HepG2 (cell line): Measurements from ENCODE around the gene PA2G4. TPM values are rescaled to one million over a fixed set of nuclear protein-coding genes. Genes with fewer than 3 reads are reported as not detected.

Source experiments
- BRCA1 ChIP-seq: sonication (generic); formaldehyde crosslinking; IDR thresholded peaks from 2 replicates; pipeline ENCODE4 v1.4.0; 2020; ENCODE audit warnings: missing genetic modification reagents
- ELF3 ChIP-seq: IDR thresholded peaks from 2 replicates; pipeline ENCODE4 v1.6.1; 2016; ENCODE audit warnings: missing genetic modification reagents, missing compliant biosample characterization
- HDAC6 ChIP-seq: fragments of 200-600 bp; sonication (generic); IDR thresholded peaks from 2 replicates; pipeline ENCODE4 v1.7.0; 2017; ENCODE audit warnings: mild to moderate bottlenecking, antibody characterized with exemption, low read length, low read depth
- HOXD1 ChIP-seq: sonication (generic); formaldehyde crosslinking; IDR thresholded peaks from 2 replicates; pipeline ENCODE4 v1.5.0; 2020; ENCODE audit warnings: missing genetic modification reagents
- MATR3 ChIP-seq: sonication (generic); formaldehyde crosslinking; IDR thresholded peaks from 2 replicates; pipeline ENCODE4 v1.4.0; 2020; ENCODE audit warnings: missing genetic modification reagents
- NFIB ChIP-seq: sonication (generic); formaldehyde crosslinking; IDR thresholded peaks from 2 replicates; pipeline ENCODE4 v1.9.0; 2021; ENCODE audit warnings: missing genetic modification reagents, mild to moderate bottlenecking, borderline replicate concordance
- NFKBIZ ChIP-seq: IDR thresholded peaks from 2 replicates; pipeline ENCODE4 v1.6.1; 2018; ENCODE audit warnings: missing genetic modification reagents, missing compliant biosample characterization
- PITX1 ChIP-seq: sonication (generic); formaldehyde crosslinking; IDR thresholded peaks from 2 replicates; pipeline ENCODE4 v1.5.1; 2020; ENCODE audit warnings: mild to moderate bottlenecking, missing genetic modification reagents
- PLRG1 ChIP-seq: fragments of 450-650 bp; conservative IDR thresholded peaks from 2 replicates; pipeline ENCODE4 v1.6.1; 2016
- SATB2 ChIP-seq: sonication (generic); formaldehyde crosslinking; IDR thresholded peaks from 2 replicates; pipeline ENCODE4 v1.5.0; 2020; ENCODE audit warnings: missing genetic modification reagents
- SIX4 ChIP-seq: sonication (generic); formaldehyde crosslinking; IDR thresholded peaks from 2 replicates; pipeline ENCODE4 v1.4.0; 2020; ENCODE audit warnings: missing genetic modification reagents
- SNAPC2 ChIP-seq: sonication (generic); formaldehyde crosslinking; IDR thresholded peaks from 2 replicates; pipeline ENCODE4 v1.8.1; 2022; ENCODE audit warnings: mild to moderate bottlenecking, missing genetic modification reagents
- STAT5B ChIP-seq: sonication (generic); formaldehyde crosslinking; IDR thresholded peaks from 2 replicates; pipeline ENCODE4 v1.4.0; 2020; ENCODE audit warnings: missing genetic modification reagents
- THAP11 ChIP-seq: IDR thresholded peaks from 2 replicates; pipeline ENCODE4 v1.6.1; 2016; ENCODE audit warnings: missing biosample characterization, missing genetic modification reagents
- TP53 ChIP-seq: sonication (generic); formaldehyde crosslinking; conservative IDR thresholded peaks from 2 replicates; pipeline ENCODE4 v1.4.0; 2020; ENCODE audit warnings: missing genetic modification reagents
- YEATS2 ChIP-seq: sonication (generic); formaldehyde crosslinking; IDR thresholded peaks from 2 replicates; pipeline ENCODE4 v1.4.0; 2020; ENCODE audit warnings: missing genetic modification reagents, borderline replicate concordance
- ZFP90 ChIP-seq: sonication (generic); formaldehyde crosslinking; IDR thresholded peaks from 2 replicates; pipeline ENCODE4 v1.8.0; 2022; ENCODE audit warnings: missing genetic modification reagents, mild to moderate bottlenecking, inconsistent platforms, borderline replicate concordance
- ZNF224 ChIP-seq: sonication (generic); formaldehyde crosslinking; IDR thresholded peaks from 2 replicates; pipeline ENCODE4 v1.5.0; 2020; ENCODE audit warnings: mild to moderate bottlenecking, missing genetic modification reagents
- ZNF382 ChIP-seq: sonication (generic); formaldehyde crosslinking; IDR thresholded peaks from 2 replicates; pipeline ENCODE4 v1.5.0; 2020; ENCODE audit warnings: missing genetic modification reagents, mild to moderate bottlenecking, borderline replicate concordance
- ZNF556 ChIP-seq: sonication (generic); formaldehyde crosslinking; IDR thresholded peaks from 2 replicates; pipeline ENCODE4 v1.4.0; 2020; ENCODE audit warnings: mild to moderate bottlenecking, missing genetic modification reagents, borderline replicate concordance
- ZNF572 ChIP-seq: sonication (generic); formaldehyde crosslinking; IDR thresholded peaks from 2 replicates; pipeline ENCODE4 v1.5.1; 2020; ENCODE audit warnings: mild to moderate bottlenecking, missing genetic modification reagents
- ZNF616 ChIP-seq: sonication (generic); formaldehyde crosslinking; IDR thresholded peaks from 2 replicates; pipeline ENCODE4 v1.5.0; 2020; ENCODE audit warnings: low read depth, mild to moderate bottlenecking, missing genetic modification reagents
- ZNF792 ChIP-seq: IDR thresholded peaks from 2 replicates; pipeline ENCODE4 v1.6.1; 2016
- ZSCAN20 ChIP-seq: sonication (generic); formaldehyde crosslinking; IDR thresholded peaks from 2 replicates; pipeline ENCODE4 v1.4.0; 2020; ENCODE audit warnings: missing genetic modification reagents, mild to moderate bottlenecking, borderline replicate concordance
- polyA plus RNA-seq, 8 experiments: library from polyadenylated mRNA; depleted of rRNA in 3 of 8; stranded (reverse) in 7 of 8; unstranded in 1 of 8; fragments of >200 nt; fragmentation: Illumina TruSeq in 4 of 8; extraction: Trizol in 4 of 8; gene quantifications; 2 replicates each; pipeline versions ENCODE4 v1.2.1 to v1.2.3, GENCODE V29; 2011 to 2016; ENCODE audit warnings: low read depth in 4 of 8, missing spikeins in 1 of 8, mixed read lengths in 1 of 8; ENCODE audit not compliant: insufficient read depth in 1 of 8
- total RNA-seq, 5 experiments: library from RNA; depleted of rRNA; stranded (reverse); fragments of >200 nt; fragmentation: Illumina TruSeq; extraction: Trizol; gene quantifications; 2 replicates each; pipeline ENCODE4 v1.2.3, GENCODE V29; 2016; ENCODE audit warnings: low read depth in 1 of 5
- TF ChIP-seq, protein P1 (sequence below): sonication (generic); formaldehyde crosslinking; IDR thresholded peaks from 2 replicates; pipeline ENCODE4 v1.5.0; 2020; ENCODE audit warnings: missing genetic modification reagents
- TF ChIP-seq, protein P2 (sequence below): sonication (generic); formaldehyde crosslinking; IDR thresholded peaks from 2 replicates; pipeline ENCODE4 v1.4.0; 2020; ENCODE audit warnings: missing genetic modification reagents
- TF ChIP-seq, protein P3 (sequence below): sonication (generic); formaldehyde crosslinking; IDR thresholded peaks from 2 replicates; pipeline ENCODE4 v1.4.0; 2020; ENCODE audit warnings: mild to moderate bottlenecking, missing genetic modification reagents
- TF ChIP-seq, protein P4 (sequence below): sonication (generic); formaldehyde crosslinking; IDR thresholded peaks from 2 replicates; pipeline ENCODE4 v1.5.0; 2020; ENCODE audit warnings: missing genetic modification reagents
- TF ChIP-seq, protein P5 (sequence below): sonication (generic); formaldehyde crosslinking; IDR thresholded peaks from 2 replicates; pipeline ENCODE4 v1.8.1; 2023; ENCODE audit warnings: mild to moderate bottlenecking, missing genetic modification reagents, borderline replicate concordance

Gene PA2G4
- total and polyA plus RNA-seq, 2 of the 13 experiments (the other 11 are each of a cell fraction or from before 2014, with no cell fraction given) = 147 to 240 TPM

DNA sequence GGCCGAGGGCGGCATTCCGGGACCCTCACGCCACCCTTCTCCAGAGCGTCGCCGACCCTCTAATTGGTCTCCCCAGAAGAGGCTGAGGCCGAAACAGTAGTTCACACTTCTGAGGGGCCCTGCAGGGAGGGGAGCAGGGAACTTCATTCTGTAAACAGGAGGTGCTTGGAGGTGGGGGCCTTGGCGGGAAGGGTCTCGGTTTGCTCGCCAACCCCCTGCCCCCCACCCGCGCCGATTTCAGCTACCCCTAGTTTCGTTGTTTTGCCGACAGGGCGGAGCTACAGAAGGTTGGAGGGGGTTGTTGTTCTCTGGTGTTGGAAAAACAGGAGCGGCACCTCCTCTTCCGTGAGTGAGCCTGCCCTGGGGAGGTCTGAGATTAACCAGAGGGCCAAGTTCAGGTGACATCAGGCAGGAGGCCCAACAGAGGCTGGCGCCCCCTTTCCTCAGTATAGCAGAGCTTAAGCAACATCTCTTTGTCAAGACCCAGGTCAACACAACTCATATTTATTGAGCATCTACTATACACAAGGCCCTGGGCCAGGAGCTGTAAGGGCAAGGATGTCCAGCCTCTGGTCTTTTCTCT, 23.7 kb upstream of the PA2G4 start (continued):
- peak; percentile 97 for TF ChIP-seq PITX1 (CRISPR knock-in tag)
- peak; percentile 32; the same call in 1 of the 2 replicates for TF ChIP-seq BRCA1
- TF ChIP-seq ZNF224 (CRISPR knock-in tag) = no peak
- no peak for TF ChIP-seq ZNF382
- TF ChIP-seq SATB2 (CRISPR knock-in tag) = no peak
- 0 out of 2 replicates have a peak, but pooled peaks have one; percentile 17 for TF ChIP-seq ZNF616
- peak; percentile 74 for TF ChIP-seq THAP11
- peak; percentile 65; the same call in 1 of the 2 replicates for TF ChIP-seq ZNF792 (CRISPR knock-in tag)
- no peak; the same call in 1 of the 2 replicates for TF ChIP-seq YEATS2 (CRISPR knock-in tag)
- TF ChIP-seq, protein P1, sequence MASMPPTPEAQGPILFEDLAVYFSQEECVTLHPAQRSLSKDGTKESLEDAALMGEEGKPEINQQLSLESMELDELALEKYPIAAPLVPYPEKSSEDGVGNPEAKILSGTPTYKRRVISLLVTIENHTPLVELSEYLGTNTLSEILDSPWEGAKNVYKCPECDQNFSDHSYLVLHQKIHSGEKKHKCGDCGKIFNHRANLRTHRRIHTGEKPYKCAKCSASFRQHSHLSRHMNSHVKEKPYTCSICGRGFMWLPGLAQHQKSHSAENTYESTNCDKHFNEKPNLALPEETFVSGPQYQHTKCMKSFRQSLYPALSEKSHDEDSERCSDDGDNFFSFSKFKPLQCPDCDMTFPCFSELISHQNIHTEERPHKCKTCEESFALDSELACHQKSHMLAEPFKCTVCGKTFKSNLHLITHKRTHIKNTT (CRISPR knock-in tag) = no peak
- peak; percentile 90 for TF ChIP-seq ELF3 (CRISPR knock-in tag)
- TF ChIP-seq, protein P2, sequence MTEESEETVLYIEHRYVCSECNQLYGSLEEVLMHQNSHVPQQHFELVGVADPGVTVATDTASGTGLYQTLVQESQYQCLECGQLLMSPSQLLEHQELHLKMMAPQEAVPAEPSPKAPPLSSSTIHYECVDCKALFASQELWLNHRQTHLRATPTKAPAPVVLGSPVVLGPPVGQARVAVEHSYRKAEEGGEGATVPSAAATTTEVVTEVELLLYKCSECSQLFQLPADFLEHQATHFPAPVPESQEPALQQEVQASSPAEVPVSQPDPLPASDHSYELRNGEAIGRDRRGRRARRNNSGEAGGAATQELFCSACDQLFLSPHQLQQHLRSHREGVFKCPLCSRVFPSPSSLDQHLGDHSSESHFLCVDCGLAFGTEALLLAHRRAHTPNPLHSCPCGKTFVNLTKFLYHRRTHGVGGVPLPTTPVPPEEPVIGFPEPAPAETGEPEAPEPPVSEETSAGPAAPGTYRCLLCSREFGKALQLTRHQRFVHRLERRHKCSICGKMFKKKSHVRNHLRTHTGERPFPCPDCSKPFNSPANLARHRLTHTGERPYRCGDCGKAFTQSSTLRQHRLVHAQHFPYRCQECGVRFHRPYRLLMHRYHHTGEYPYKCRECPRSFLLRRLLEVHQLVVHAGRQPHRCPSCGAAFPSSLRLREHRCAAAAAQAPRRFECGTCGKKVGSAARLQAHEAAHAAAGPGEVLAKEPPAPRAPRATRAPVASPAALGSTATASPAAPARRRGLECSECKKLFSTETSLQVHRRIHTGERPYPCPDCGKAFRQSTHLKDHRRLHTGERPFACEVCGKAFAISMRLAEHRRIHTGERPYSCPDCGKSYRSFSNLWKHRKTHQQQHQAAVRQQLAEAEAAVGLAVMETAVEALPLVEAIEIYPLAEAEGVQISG (CRISPR knock-in tag) = peak; percentile 68
- TF ChIP-seq ZFP90 (CRISPR knock-in tag) = no peak
- no peak for TF ChIP-seq STAT5B
- no peak for TF ChIP-seq HDAC6
- no peak for TF ChIP-seq MATR3
- TF ChIP-seq HOXD1 (CRISPR knock-in tag) = no peak
- no peak for TF ChIP-seq NFKBIZ (CRISPR knock-in tag)
- no peak for TF ChIP-seq SNAPC2 (CRISPR knock-in tag)
- no peak for TF ChIP-seq TP53 (CRISPR knock-in tag)
- TF ChIP-seq, protein P3, sequence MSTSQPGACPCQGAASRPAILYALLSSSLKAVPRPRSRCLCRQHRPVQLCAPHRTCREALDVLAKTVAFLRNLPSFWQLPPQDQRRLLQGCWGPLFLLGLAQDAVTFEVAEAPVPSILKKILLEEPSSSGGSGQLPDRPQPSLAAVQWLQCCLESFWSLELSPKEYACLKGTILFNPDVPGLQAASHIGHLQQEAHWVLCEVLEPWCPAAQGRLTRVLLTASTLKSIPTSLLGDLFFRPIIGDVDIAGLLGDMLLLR = no peak
- TF ChIP-seq ZSCAN20 (CRISPR knock-in tag) = no peak
- TF ChIP-seq NFIB (CRISPR knock-in tag) = no peak
- TF ChIP-seq, protein P4, sequence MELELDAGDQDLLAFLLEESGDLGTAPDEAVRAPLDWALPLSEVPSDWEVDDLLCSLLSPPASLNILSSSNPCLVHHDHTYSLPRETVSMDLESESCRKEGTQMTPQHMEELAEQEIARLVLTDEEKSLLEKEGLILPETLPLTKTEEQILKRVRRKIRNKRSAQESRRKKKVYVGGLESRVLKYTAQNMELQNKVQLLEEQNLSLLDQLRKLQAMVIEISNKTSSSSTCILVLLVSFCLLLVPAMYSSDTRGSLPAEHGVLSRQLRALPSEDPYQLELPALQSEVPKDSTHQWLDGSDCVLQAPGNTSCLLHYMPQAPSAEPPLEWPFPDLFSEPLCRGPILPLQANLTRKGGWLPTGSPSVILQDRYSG = no peak
- TF ChIP-seq ZNF572 (CRISPR knock-in tag) = no peak
- no peak for TF ChIP-seq PLRG1
- peak; percentile 39; the same call in 1 of the 2 replicates for TF ChIP-seq ZNF556 (CRISPR knock-in tag)
- TF ChIP-seq, protein P5, sequence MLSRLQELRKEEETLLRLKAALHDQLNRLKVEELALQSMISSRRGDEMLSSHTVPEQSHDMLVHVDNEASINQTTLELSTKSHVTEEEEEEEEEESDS (CRISPR knock-in tag) = no peak
- no peak for TF ChIP-seq SIX4 (CRISPR knock-in tag)
